ENCODE data around the gene ATP6V0B. TPM values are rescaled to one million over a fixed set of nuclear protein-coding genes. Genes with fewer than 3 reads are reported as not detected.

ATP6V0B gene
- total and polyA plus RNA-seq, 4 donors = 69.5 to 277 (median 129) TPM

- no peaks in the 10 kb centered on the region for H3K9me3 ChIP-seq (ENCODE audit: control insufficient read depth in 4 of 4, low read length in 3 of 4)
- H3K36me3 ChIP-seq (ENCODE audit: control insufficient read depth in 4 of 4, insufficient read depth in 3 of 4, low read depth in 1 of 4, low read length in 3 of 4) = peaks cover 0 to 17% (median 8%) of the 10 kb centered on the region in 4 donors
- H3K27me3 ChIP-seq (ENCODE audit: control insufficient read depth in 4 of 4, insufficient read depth in 4 of 4, low read length in 3 of 4) = no peaks in the 10 kb centered on the region
- DNase-seq (ENCODE audit: low spot score) = no peak
- H3K4me3 ChIP-seq (ENCODE audit: low read depth in 1 of 3, low read length in 3 of 3) = no peak overlapping the region
- H3K27ac ChIP-seq (ENCODE audit: low read depth in 1 of 2, low read length in 2 of 2) = no peak overlapping the region
- 85% methylated on average over 20 of the region's 20 CpGs for WGBS
- H3K9ac ChIP-seq (ENCODE audit: low read depth in 1 of 2, low read length in 2 of 2) = no peak overlapping the region
- H3K4me1 ChIP-seq (ENCODE audit: control insufficient read depth in 4 of 4, insufficient read depth in 4 of 4, low read length in 3 of 4) = peaks cover 7 to 39% (median 29%) of the 10 kb centered on the region in 4 donors
- TF ChIP-seq ATF3 (IDR thresholded peaks at IDR 0.05) (no peak), MAX (IDR thresholded peaks at IDR 0.05) (no peak), RXRA (IDR thresholded peaks at IDR 0.05) (no peak), ZBTB33 (IDR thresholded peaks at IDR 0.05) (no peak), HNF4A (conservative IDR thresholded peaks at IDR 0.05) (no peak), HNF4G (IDR thresholded peaks at IDR 0.05) (no peak), EGR1 (IDR thresholded peaks at IDR 0.05; ENCODE audit: low read depth in 2 of 2) (no peak), FOXA1 (IDR thresholded peaks at IDR 0.05) (no peak), JUND (IDR thresholded peaks at IDR 0.05) (no peak), RAD21 (IDR thresholded peaks at IDR 0.05) (no peak), FOXA2 (IDR thresholded peaks at IDR 0.05) (no peak)
Observed at GRCh38 chr1:43981135-43981491, 6.4 kb downstream of the ATP6V0B start.

- Histone ChIP-seq H3K4me3 (ENCODE audit: low read depth in 1 of 3, low read length in 3 of 3) (no peak overlapping the region), H3K9me3 (ENCODE audit: control insufficient read depth in 4 of 4, low read length in 3 of 4) (no peaks in the 10 kb centered on the region), H3K9ac (ENCODE audit: low read depth in 1 of 2, low read length in 2 of 2) (no peak overlapping the region), H3K27me3 (ENCODE audit: control insufficient read depth in 4 of 4, insufficient read depth in 4 of 4, low read length in 3 of 4) (no peaks in the 10 kb centered on the region), H3K27ac (ENCODE audit: low read depth in 1 of 2, low read length in 2 of 2) (no peak overlapping the region), H3K4me1 (ENCODE audit: control insufficient read depth in 4 of 4, insufficient read depth in 4 of 4, low read length in 3 of 4) (peaks cover 7 to 33% (median 24%) of the 10 kb centered on the region in 4 donors), H3K36me3 (ENCODE audit: control insufficient read depth in 4 of 4, insufficient read depth in 3 of 4, low read depth in 1 of 4, low read length in 3 of 4) (peaks cover 0 to 13% (median 4%) of the 10 kb centered on the region in 4 donors)
- WGBS = 97% methylated on average over 20 of the region's 20 CpGs
- DNase-seq (ENCODE audit: low spot score) = no peak
- TF ChIP-seq NR2F2 (IDR thresholded peaks at IDR 0.05) (no peak), HNF4A (conservative IDR thresholded peaks at IDR 0.05) (no peak), CTCF (IDR thresholded peaks at IDR 0.05; ENCODE audit: low read depth, low read length, missing input control) (no peak), FOXA2 (IDR thresholded peaks at IDR 0.05) (no peak), FOXA1 (IDR thresholded peaks at IDR 0.05) (no peak), YY1 (IDR thresholded peaks at IDR 0.05) (no peak), RXRA (IDR thresholded peaks at IDR 0.05) (no peak), SP1 (IDR thresholded peaks at IDR 0.05) (no peak), MAX (IDR thresholded peaks at IDR 0.05) (no peak), RAD21 (IDR thresholded peaks at IDR 0.05) (no peak)
Observed at GRCh38 chr1:43981636-43982035, 6.9 kb downstream of the ATP6V0B start.

GRCh38 chr1:43982241-43982640 is 7.5 kb downstream of the ATP6V0B start:
- Histone ChIP-seq H3K9me3 (ENCODE audit: control insufficient read depth in 4 of 4, low read length in 3 of 4) (no peaks in the 10 kb centered on the region), H3K9ac (ENCODE audit: low read depth in 1 of 2, low read length in 2 of 2) (no peak overlapping the region), H3K4me3 (ENCODE audit: low read depth in 1 of 3, low read length in 3 of 3) (no peak overlapping the region), H3K4me1 (ENCODE audit: control insufficient read depth in 4 of 4, insufficient read depth in 4 of 4, low read length in 3 of 4) (peaks cover 7 to 27% (median 18%) of the 10 kb centered on the region in 4 donors), H3K27ac (ENCODE audit: low read depth in 1 of 2, low read length in 2 of 2) (no peak overlapping the region), H3K27me3 (ENCODE audit: control insufficient read depth in 4 of 4, insufficient read depth in 4 of 4, low read length in 3 of 4) (no peaks in the 10 kb centered on the region), H3K36me3 (ENCODE audit: control insufficient read depth in 4 of 4, insufficient read depth in 3 of 4, low read depth in 1 of 4, low read length in 3 of 4) (peaks cover 0 to 8% (median under 1%) of the 10 kb centered on the region in 4 donors)
- DNase-seq (ENCODE audit: low spot score) = no peak
- TF ChIP-seq HNF4A (conservative IDR thresholded peaks at IDR 0.05) (no peak), FOXA2 (IDR thresholded peaks at IDR 0.05) (no peak), REST (IDR thresholded peaks at IDR 0.05) (no peak), RAD21 (IDR thresholded peaks at IDR 0.05) (no peak), ATF3 (IDR thresholded peaks at IDR 0.05) (no peak), JUND (IDR thresholded peaks at IDR 0.05) (no peak), HNF4G (IDR thresholded peaks at IDR 0.05) (no peak), TAF1 (conservative IDR thresholded peaks at IDR 0.05) (no peak), RXRA (IDR thresholded peaks at IDR 0.05) (no peak)
- WGBS = 97% methylated on average over 8 of the region's 8 CpGs

Measured in liver (tissue), 9 donors.